IPS-18c (cell line): ENCODE results near the gene CMIP.
"Not testable (repeated sequence)": the region's sequence is repeated elsewhere in the genome, so short reads cannot be mapped to it uniquely, and the experiment has no call there.

Source experiments
- H3K4me3 ChIP-seq: 2 replicates; pipeline ENCODE4 v1.7.0; 2013; ENCODE audit warnings: low read depth, mild to moderate bottlenecking, low read length, moderate library complexity; ENCODE audit not compliant: insufficient read depth
- H3K9me3 ChIP-seq: one replicate; pipeline ENCODE4 v1.6.1; 2013; ENCODE audit warnings: mild to moderate bottlenecking, low read length, moderate library complexity; ENCODE audit not compliant: control insufficient read depth, insufficient read depth

The CMIP gene

DNA sequence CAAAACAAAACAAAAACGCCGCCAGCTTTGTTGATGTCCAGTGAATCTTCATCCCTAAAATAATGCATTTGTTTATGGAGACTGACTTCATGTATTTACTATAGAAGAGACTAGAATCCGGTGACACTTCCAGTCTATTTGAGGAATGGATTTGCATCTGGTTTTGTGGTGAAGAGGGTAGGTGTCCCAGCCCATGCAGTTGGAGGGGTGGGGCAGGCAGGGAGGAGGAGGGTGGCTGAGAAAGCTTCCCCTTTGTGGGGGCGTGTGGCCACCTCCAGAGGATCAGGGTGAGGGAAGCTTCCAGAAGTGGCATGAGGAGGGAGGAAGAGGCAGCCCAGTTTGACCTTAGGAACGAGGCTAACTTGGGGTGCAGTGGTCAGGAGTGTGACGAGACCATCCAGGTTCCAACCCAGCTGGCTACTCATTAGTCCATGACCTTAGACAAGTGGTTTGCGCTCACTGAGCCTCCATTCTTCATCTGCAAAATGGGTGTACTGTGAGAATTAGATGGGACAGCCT is 69.5 kb downstream of the CMIP start:
- Histone ChIP-seq H3K4me3 (no peak overlapping the region), H3K9me3 (no peaks in the 10 kb centered on the region)

DNA sequence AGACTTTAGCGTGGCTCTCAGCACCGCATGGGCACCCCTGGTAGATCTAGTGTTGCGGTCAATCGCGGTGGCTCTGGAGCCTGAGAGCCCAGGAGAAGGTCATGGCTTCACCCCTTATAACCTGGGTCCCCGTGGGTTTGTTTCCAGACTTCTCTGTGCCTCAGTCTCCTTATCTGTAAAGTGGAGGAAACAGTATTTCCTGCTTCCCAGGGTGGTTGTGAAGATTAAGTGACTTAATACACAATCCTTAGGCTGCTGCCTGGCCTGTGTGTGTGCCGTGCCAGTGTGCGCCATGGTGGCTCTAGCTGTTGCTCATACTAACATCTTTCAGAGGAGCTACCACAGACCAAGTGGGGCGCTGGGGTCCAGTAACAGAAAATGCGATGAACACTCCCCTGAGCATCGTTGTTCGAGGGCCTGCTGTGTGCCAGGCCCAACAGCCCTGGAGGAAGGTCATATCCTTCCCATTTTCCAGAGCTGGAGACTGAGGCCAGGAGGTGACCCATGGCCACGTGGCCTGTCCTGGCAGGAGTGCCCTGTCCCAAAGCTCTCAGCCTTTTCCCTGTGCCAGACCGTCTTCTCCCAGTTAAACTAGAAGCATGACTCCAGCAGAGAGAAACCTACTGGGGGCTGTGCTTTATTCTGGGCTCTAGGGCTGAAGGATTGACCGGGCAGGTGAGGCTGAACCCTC is 70.1 kb downstream of the CMIP start:
- Histone ChIP-seq H3K4me3 (no peak overlapping the region), H3K9me3 (no peaks in the 10 kb centered on the region)

GRCh38 chr16:81515281-81515680 is 70.7 kb downstream of the CMIP start:
- no peak overlapping the region for H3K4me3 ChIP-seq
- H3K9me3 ChIP-seq, result no peaks in the 10 kb centered on the region

GRCh38 chr16:81515721-81516120 is 71.1 kb downstream of the CMIP start:
- no peaks in the 10 kb centered on the region for H3K9me3 ChIP-seq
- no peak overlapping the region for H3K4me3 ChIP-seq

- H3K9me3 ChIP-seq, result no peaks in the 10 kb centered on the region
- H3K4me3 ChIP-seq, result no peak overlapping the region
These were observed 72.0 kb downstream of the CMIP start for GRCh38 chr16:81516478-81517149.

DNA sequence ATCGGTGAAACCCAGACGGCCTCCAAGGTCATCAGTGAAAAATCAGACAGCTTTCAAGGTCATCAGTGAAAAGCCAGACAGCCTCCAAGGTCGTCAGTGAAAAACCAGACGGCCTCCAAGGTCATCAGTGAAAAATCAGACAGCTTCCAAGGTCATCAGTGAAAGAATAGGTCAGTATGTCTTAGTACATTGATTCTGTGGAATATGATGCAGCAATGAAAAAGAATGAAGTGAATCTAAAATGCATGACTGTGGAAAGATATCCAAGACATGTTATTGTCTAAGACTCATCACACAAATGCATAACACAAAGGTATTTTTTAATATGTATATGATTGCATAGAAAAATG is 72.5 kb downstream of the CMIP start:
- Histone ChIP-seq H3K4me3 (no peak overlapping the region), H3K9me3 (no peaks in the 10 kb centered on the region)

DNA sequence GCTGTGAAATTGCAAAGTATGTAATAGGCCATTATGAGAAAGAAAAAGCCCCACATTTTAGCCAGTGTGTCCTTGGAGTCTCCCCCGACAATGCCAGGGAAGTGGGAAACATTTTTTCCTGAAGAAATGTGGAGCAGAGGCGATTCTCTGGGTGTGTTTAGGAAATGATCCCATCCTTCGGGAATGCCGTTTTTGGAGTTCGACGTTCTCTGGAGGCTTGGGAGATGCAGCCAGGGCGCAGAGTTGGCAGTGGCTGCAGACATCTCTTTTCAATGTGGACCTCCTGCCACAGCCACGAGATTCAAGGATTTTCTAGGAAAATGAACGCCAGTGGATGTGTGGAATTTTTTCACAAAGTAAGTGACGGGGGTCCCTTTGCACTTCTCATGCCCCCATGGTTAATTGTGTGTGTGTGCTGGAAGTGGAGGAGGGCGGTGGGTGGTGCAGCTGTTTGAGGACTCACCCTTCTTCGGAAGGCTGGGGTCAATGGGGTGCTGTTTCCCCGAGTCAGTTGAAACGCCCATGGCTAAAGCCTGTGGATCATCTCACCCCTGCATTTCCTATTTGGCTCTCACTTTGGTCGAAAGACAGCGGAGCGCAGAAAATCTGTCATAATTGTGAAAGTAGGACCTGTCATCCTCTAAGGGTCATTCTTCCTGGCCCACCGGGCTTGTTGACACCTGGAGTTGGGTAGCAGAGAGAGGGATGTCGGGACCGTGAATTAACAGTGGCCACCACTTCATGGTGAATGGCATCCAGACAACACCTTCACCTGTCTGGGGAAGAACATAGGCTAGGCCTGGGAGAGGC is 73.2 kb downstream of the CMIP start:
- Histone ChIP-seq H3K4me3 (no peak overlapping the region), H3K9me3 (no peaks in the 10 kb centered on the region)

GRCh38 chr16:81518439-81518757 is 73.8 kb downstream of the CMIP start:
- no peak overlapping the region for H3K4me3 ChIP-seq
- no peaks in the 10 kb centered on the region for H3K9me3 ChIP-seq

DNA sequence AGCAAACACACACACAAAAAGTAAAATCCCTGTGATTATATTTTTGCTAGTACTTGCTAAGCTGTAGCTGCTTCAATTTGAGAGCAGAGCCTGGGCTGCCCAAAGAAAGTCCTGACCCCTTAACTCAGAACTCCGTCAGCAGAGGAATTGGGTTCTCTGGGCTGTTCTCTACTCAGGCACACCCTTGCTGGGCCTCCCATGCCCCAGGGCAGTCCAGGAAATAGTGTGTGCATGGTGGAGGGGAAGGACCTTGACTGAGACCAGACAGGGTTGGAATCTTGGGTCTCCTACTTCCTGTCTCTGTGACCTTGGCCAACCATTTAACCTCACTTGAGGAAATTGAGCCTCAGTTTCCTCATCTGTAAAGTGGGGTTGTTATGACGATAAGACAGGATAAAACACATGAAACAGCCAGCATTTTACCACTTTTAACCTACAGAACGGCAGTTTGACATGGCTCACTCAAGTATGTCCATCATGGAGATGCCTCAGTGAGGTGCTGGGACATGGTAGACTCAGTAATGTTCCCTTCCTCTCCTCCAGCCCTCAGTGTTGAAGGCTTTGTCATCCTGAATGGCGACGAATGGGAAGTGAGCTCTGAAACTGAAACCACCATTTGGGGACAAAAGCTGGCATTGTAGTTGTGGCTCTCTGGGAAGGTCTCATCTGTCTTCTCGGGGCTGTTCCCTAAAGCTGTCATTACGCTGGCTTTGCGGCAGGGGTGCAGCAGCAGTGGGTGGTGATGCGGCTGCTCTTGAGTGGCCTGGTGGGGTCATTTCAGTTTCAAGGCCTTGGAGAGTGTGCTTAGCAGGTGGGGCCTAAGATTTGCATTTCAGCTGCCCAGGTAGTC is 74.9 kb downstream of the CMIP start:
- Histone ChIP-seq H3K9me3 (no peaks in the 10 kb centered on the region), H3K4me3 (no peak overlapping the region)

DNA sequence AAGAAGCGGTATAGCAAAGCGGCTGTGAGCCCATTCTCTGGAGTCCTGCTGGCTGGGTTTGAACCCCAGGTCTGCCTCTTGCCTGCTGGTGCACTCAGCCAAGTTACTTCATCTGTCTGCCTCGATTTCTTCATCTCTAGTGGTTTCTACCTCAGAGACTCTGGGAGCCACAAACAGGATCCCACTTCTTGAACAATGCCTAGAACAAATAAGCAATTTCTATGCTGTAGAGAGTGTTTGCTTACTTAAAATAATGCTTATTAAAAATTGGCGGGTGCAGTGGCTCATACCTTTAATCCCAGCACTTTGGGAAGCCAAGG is 75.5 kb downstream of the CMIP start:
- Histone ChIP-seq H3K9me3 (no peaks in the 10 kb centered on the region), H3K4me3 (no peak overlapping the region)

DNA sequence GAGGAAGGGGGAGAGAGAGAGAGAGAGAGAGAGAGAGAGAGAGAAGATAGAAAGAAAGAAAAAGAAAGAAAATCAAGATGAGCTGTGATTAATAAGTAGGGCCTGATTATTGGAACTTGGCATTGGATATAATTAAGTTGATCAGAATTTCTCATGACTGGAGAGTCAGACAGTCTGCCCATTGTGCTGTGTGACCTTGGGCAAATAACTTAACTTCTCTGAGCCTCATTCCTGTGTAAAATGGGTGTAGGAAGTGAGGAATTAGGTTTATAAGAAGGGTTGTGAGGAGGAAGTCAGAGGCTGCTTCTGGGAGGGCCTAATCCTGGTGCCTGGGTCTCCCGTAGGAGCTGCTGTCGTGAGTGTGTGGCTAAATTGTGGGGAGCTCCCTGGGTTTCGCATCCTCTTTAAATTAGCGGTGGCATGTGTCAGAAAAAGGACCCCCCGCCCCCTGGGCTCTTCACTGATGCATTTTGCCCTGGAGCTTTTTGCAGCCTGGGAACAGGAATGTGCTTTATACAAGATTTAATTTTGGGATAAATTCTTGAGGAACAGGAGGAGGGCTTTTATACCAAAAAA is 76.0 kb downstream of the CMIP start:
- Histone ChIP-seq H3K4me3 (no peak overlapping the region), H3K9me3 (no peaks in the 10 kb centered on the region)

DNA sequence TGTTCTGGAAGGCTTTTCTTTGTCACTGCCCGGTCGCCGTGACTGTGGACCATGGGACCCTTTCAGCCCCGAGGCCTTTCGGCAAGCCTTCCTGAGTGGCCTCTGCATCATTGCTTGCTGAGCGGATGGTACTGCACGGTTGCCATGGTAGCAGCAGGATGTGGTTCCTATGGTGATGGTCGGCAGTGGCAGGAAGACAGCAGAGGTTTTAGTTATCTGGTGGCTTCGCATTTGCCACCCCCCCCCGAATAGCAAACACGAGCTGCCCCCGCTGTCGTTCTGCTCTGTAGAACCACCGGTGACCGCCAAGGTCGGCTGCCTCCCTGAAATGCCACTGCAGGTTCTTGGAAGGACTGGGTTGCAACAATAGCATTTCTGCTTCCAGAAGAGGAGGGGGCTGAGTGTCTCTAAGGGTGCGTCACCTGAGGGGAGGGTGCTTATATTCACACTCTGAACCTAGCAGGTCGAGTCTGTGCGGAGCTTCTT is 76.6 kb downstream of the CMIP start:
- no peak overlapping the region for H3K4me3 ChIP-seq
- no peaks in the 10 kb centered on the region for H3K9me3 ChIP-seq

- no peak overlapping the region for H3K4me3 ChIP-seq
- no peaks in the 10 kb centered on the region for H3K9me3 ChIP-seq
These were observed 77.6 kb downstream of the CMIP start for GRCh38 chr16:81522108-81522701.

- H3K9me3 ChIP-seq, H3K4me3 ChIP-seq: not testable (repeated sequence)
These were observed 78.2 kb downstream of the CMIP start for GRCh38 chr16:81522851-81523250.

DNA sequence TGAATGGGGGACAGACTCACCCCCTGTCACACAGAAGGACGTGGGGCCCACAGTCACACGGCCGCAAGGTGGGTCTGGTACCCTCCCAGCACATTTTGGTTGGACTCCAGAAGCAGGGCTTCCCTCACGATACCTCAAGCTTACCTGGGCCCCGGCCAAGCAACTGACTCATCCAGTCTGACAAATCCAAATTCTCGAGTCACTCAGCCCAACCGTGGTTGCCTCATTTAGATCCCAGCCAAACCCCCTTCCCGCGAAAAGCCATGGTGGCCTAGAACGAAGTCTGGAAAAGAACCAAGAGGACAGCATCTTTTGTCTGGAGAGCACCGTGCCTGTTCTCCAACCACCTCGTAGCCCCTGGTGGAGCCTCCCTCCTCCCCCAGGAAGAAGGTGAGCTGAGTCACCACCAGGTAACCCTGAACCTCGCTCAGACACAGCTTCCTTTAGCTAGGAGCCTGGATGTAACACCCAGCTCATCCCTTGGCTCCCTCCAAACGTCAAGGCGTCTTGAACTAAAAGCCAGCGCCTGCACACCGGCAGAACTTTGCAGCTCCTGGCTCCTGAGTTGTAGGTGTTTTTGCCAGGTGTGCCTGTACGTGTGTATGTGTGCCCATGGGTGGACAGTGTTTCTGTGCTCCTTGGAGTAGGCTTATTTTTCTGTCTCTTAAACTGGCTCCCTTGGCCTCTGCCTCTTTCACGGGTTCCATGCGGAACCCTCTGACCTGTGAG is 78.9 kb downstream of the CMIP start:
- no peaks in the 10 kb centered on the region for H3K9me3 ChIP-seq
- H3K4me3 ChIP-seq, result no peak overlapping the region

DNA sequence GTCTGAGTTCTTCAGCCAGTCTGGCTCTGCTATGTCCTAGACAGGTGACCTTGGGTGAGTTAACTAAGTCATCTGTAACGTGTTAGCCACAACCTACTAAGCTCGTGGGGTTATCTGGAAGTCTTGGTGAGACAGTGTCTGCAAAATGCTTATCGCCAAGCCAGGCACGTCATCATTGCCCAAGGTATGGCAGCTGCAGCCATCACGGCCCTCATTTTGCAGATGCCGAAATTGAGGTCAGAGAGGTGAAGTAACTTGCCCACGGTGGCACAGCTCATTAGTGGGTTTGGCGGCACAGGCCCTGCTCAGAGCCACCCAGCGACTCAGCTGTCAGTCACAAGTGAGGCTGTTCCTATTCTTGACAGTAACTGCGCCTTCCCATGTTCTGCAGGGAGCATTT is 79.8 kb downstream of the CMIP start:
- Histone ChIP-seq H3K9me3 (peaks cover 2% of the 10 kb centered on the region), H3K4me3 (no peak overlapping the region)
